ENCODE measurements around the gene CUX1. TPM values are rescaled to one million over a fixed set of nuclear protein-coding genes. Genes with fewer than 3 reads are reported as not detected.
A peak's percentile ranks its signal among the peaks of the same experiment; 100 is the strongest.
"Not testable (repeated sequence)": the region's sequence is repeated elsewhere in the genome, so short reads cannot be mapped to it uniquely, and the experiment has no call there.

Gene CUX1
- total RNA-seq, 1 experiment from 2014 or later = 64.3 TPM

DNA sequence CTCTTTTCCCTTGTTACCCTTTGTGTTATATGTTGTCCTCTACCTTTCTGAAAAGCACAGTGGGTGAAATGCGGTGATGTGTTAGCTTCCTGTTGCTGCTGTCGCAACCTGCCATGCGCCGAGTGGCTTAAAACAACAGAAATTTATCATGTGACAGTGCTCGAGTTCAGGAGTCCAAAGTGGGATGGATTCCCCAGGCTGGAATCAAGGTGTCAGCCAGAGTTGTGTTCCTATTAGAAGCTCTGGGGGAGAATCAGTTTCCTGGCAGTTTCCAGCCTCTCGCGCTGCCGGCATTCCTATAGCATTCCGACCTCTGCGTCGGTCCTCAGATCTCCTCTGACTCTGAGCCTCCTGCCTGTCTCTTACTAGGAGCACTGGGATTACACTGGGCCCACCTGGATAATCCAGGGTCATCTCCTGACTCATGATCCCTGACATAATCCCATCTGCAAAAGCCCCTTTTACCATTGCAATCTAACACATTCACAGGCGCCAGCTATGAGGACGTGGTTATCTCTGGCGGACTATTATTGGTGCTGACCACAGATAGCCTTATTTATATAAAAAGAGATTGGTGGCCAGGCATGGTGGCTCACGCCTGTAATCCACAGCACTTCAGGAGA is 207.5 kb downstream of the CUX1 start:
- peak; percentile 72 for TF ChIP-seq GABPB1 (CRISPR knock-in tag; IDR thresholded peaks at IDR 0.05)
- no peak for TF ChIP-seq ETV6 (CRISPR knock-in tag; IDR thresholded peaks at IDR 0.05)
- ChIA-PET POLR2A (no interaction called here), CTCF (interaction anchor here (2.0 kb wide), 1 partner anchor 9 kb away, joined by 5 read pairs; no protein-coding TSS in a partner anchor)
- Mint-ChIP-seq H3K4me3 (no peak overlapping the region), H3K27me3 (ENCODE audit: low read depth) (no peaks in the 10 kb centered on the region), H3K9me3 (no peaks in the 10 kb centered on the region), H3K4me1 (peaks cover 24% of the 10 kb centered on the region), H3K36me3 (no peaks in the 10 kb centered on the region; the same call in 1 of the 2 replicates), H3K27ac (peak overlapping the region; percentile 90)
- ATAC-seq (peak; percentile 63), DNase-seq (ENCODE audit: low spot score) (no peak)

DNA sequence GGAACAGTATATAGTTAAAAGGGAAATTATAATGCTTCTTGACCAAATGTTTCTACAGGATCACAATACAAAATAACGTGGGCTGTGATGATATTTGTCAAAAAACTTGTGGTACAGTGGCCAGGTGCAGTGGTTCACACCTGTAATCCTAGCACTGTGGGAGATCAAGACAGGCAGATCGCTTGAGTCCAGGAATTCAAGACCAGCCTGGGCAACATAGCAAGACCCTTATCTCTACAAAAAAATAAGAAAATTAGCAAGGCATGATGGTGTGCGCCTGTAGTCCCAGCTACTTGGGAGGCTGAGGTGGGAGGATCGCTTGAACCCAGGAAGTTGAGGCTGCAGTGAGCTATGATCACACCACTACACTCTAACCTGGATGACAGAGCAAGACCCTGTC is 208.4 kb downstream of the CUX1 start:
- DNase-seq (ENCODE audit: low spot score); POLR2A ChIA-PET; H3K27me3 Mint-ChIP-seq (ENCODE audit: low read depth); ATAC-seq; H3K9me3 Mint-ChIP-seq; H3K36me3 Mint-ChIP-seq; H3K4me3 Mint-ChIP-seq: not testable (repeated sequence)
- CTCF ChIA-PET = interaction anchor here (2.0 kb wide), 1 partner anchor 8 kb away, joined by 5 read pairs; no protein-coding TSS in a partner anchor
- Mint-ChIP-seq H3K27ac (0 out of 2 replicates have a peak overlapping the region, but pooled peaks have one; percentile 23), H3K4me1 (peaks cover 29% of the 10 kb centered on the region)
- TF ChIP-seq ZNF121 (CRISPR knock-in tag; IDR thresholded peaks at IDR 0.05) = 0 out of 2 replicates have a peak, but pooled peaks have one; percentile 61

DNA sequence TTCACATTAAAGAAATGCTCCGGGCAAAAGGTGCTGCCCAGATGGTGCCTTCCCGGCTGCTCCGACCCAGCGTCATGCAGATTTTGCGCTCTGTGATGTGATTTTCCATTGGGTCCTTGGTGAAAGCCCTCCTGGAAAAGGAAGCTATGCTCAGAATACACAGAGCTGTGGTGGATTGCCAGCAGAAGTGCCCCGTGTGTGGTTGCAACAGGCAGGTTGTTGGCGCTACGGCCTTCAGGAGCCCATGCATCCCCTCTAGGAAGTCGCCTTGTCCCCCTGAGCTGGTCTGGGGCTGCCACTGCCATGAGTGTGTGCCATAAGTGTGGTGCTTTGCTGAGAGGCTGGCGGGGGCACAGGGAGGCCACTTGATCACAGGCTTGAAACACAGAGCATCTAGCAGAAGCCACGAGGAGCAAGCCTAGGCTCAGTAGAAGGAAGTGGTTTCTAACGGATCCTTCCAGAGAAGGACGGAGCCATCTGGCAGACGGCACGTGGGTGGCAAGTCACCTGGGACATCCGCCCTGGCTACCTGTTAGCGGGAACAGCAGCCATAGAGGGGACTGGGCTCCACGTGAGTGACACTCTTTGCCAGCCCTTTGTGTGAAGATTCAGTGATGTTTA is 210.9 kb downstream of the CUX1 start:
- H3K4me3 Mint-ChIP-seq = no peak overlapping the region
- TF ChIP-seq, protein P1, sequence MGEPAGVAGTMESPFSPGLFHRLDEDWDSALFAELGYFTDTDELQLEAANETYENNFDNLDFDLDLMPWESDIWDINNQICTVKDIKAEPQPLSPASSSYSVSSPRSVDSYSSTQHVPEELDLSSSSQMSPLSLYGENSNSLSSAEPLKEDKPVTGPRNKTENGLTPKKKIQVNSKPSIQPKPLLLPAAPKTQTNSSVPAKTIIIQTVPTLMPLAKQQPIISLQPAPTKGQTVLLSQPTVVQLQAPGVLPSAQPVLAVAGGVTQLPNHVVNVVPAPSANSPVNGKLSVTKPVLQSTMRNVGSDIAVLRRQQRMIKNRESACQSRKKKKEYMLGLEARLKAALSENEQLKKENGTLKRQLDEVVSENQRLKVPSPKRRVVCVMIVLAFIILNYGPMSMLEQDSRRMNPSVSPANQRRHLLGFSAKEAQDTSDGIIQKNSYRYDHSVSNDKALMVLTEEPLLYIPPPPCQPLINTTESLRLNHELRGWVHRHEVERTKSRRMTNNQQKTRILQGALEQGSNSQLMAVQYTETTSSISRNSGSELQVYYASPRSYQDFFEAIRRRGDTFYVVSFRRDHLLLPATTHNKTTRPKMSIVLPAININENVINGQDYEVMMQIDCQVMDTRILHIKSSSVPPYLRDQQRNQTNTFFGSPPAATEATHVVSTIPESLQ (CRISPR knock-in tag; IDR thresholded peaks at IDR 0.05) = no peak
- no peak for TF ChIP-seq ZNF121 (CRISPR knock-in tag; IDR thresholded peaks at IDR 0.05)
- TF ChIP-seq SP1 (CRISPR knock-in tag; conservative IDR thresholded peaks at IDR 0.05) = no peak
- TF ChIP-seq, protein P2, sequence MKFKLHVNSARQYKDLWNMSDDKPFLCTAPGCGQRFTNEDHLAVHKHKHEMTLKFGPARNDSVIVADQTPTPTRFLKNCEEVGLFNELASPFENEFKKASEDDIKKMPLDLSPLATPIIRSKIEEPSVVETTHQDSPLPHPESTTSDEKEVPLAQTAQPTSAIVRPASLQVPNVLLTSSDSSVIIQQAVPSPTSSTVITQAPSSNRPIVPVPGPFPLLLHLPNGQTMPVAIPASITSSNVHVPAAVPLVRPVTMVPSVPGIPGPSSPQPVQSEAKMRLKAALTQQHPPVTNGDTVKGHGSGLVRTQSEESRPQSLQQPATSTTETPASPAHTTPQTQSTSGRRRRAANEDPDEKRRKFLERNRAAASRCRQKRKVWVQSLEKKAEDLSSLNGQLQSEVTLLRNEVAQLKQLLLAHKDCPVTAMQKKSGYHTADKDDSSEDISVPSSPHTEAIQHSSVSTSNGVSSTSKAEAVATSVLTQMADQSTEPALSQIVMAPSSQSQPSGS (CRISPR knock-in tag; IDR thresholded peaks at IDR 0.05; ENCODE audit: borderline replicate concordance, low read depth) = no peak
- TF ChIP-seq GTF2I (CRISPR knock-in tag; conservative IDR thresholded peaks at IDR 0.05) = no peak
- TF ChIP-seq ELF4 (CRISPR knock-in tag; IDR thresholded peaks at IDR 0.05; ENCODE audit: low read depth) = no peak
- TF ChIP-seq ESRRA (CRISPR knock-in tag; IDR thresholded peaks at IDR 0.05; ENCODE audit: borderline replicate concordance) = no peak
- no peak for TF ChIP-seq NR3C1 (CRISPR knock-in tag; conservative IDR thresholded peaks at IDR 0.05; ENCODE audit: low read depth)
- no peak for TF ChIP-seq HMGA2 (CRISPR knock-in tag; IDR thresholded peaks at IDR 0.05)
- TF ChIP-seq TEAD4 (CRISPR knock-in tag; IDR thresholded peaks at IDR 0.05) = no peak
- TF ChIP-seq, protein P3, sequence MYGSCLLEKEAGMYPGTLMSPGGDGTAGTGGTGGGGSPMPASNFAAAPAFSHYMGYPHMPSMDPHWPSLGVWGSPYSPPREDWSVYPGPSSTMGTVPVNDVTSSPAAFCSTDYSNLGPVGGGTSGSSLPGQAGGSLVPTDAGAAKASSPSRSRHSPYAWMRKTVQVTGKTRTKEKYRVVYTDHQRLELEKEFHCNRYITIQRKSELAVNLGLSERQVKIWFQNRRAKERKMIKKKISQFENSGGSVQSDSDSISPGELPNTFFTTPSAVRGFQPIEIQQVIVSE (CRISPR knock-in tag; IDR thresholded peaks at IDR 0.05; ENCODE audit: borderline replicate concordance) = no peak
- TF ChIP-seq, protein P4, sequence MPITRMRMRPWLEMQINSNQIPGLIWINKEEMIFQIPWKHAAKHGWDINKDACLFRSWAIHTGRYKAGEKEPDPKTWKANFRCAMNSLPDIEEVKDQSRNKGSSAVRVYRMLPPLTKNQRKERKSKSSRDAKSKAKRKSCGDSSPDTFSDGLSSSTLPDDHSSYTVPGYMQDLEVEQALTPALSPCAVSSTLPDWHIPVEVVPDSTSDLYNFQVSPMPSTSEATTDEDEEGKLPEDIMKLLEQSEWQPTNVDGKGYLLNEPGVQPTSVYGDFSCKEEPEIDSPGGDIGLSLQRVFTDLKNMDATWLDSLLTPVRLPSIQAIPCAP (CRISPR knock-in tag; IDR thresholded peaks at IDR 0.05) = no peak
- CTCF ChIA-PET = interaction anchor here (0.5 kb wide), 1 partner anchor 280 kb away, joined by 3 read pairs; no protein-coding TSS in a partner anchor
- H3K4me1 Mint-ChIP-seq = peaks cover 26% of the 10 kb centered on the region
- no peaks in the 10 kb centered on the region for H3K9me3 Mint-ChIP-seq
- peak overlapping the region; percentile 74; the same call in 1 of the 2 replicates for H3K27ac Mint-ChIP-seq
- POLR2A ChIA-PET = no interaction called here
- ATAC-seq = no peak
- no peaks in the 10 kb centered on the region; the same call in 1 of the 2 replicates for H3K36me3 Mint-ChIP-seq
- DNase-seq (ENCODE audit: low spot score) = no peak
- no peaks in the 10 kb centered on the region for H3K27me3 Mint-ChIP-seq (ENCODE audit: low read depth)
